ENCODE measurements around the gene UTP11.
"Not testable (repeated sequence)": the region's sequence is repeated elsewhere in the genome, so short reads cannot be mapped to it uniquely, and the experiment has no call there.

The UTP11 gene

GRCh38 chr1:38012363-38013226 is at the start of gene UTP11:
Gene UTP11 (plus strand): TSS chr1:38012734. CDS start chr1:38012803, 69 bp downstream.
- DNase-seq (ENCODE audit: low read depth in 1 of 2, low spot score in 1 of 2), result peak; percentile 69 to 93

- not testable (repeated sequence) for DNase-seq (ENCODE audit: low read depth in 1 of 2, low spot score in 1 of 2)
These were observed 48.4 kb upstream of the UTP11 start for GRCh38 chr1:37964106-37964505.

DNA sequence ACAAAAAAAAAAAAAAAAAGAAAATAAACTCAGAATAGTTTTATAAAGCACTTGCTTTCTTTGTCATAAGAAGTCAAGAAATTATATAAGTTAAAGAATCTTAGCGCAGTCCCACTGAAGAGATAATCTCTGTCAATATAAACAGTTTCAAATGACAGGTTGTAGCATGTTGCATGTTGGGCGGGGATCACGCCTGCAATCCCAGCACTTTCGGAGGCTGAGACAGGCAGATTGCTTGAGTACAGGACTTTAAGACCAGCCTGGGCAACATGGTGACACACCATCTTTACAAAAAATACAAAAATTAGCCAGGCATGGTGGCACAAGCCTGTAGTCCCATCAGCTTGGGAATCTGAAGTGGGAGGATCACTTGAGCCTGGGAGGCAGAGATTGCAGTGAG is 47.2 kb upstream of the UTP11 start:
- DNase-seq (ENCODE audit: low read depth in 1 of 2, low spot score in 1 of 2), result no peak

- DNase-seq (ENCODE audit: low read depth in 1 of 2, low spot score in 1 of 2), result not testable (repeated sequence)
These were observed 38.9 kb upstream of the UTP11 start for GRCh38 chr1:37973684-37974083.

GRCh38 chr1:37974567-37974966 is 38.0 kb upstream of the UTP11 start:
- no peak for DNase-seq (ENCODE audit: low read depth in 1 of 2, low spot score in 1 of 2)

DNA sequence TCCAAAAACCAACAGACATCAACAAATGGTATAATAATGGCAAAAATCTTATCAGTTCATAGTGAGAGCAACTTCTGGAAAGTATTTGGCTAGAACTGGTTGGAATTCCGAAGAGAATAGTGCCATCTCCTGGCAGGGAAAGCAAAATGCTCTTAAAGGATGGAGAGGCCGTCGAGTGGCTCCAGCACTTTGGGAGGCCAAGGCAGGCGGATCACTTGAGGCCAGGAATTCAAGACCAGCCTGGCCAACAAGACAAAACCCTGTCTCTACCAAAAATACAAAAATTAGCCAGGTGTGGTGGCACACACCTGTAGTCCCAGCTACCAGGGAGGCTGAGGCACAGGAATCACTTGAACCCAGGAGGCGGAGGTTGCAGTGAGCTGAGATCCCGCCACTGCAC is 37.5 kb upstream of the UTP11 start:
- DNase-seq (ENCODE audit: low read depth in 1 of 2, low spot score in 1 of 2), result not testable (repeated sequence)

- no peak for DNase-seq (ENCODE audit: low read depth in 1 of 2, low spot score in 1 of 2)
These were observed 34.0 kb upstream of the UTP11 start for GRCh38 chr1:37978541-37978940.

DNA sequence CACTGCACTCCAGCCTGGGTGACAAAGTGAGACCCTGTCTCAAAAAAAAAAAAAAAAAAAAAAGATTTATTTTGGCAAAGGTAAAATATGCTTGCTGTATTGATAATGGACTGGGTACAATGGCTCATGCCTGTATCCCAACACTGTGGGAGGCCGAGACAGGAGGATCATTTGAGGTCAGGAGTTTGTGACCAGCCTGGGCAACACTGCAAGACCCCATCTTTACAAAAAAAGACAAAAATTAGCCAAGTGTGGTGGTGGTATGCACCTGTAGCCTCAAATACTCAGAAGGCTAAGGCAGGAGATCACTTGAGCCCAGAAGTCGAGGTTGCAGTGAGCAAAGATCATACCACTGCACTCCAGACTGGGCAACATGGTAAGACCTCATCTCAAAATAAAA is 29.0 kb upstream of the UTP11 start:
- no peak for DNase-seq (ENCODE audit: low read depth in 1 of 2, low spot score in 1 of 2)

GRCh38 chr1:37987679-37988078 is 24.9 kb upstream of the UTP11 start:
- no peak for DNase-seq (ENCODE audit: low read depth in 1 of 2, low spot score in 1 of 2)

DNA sequence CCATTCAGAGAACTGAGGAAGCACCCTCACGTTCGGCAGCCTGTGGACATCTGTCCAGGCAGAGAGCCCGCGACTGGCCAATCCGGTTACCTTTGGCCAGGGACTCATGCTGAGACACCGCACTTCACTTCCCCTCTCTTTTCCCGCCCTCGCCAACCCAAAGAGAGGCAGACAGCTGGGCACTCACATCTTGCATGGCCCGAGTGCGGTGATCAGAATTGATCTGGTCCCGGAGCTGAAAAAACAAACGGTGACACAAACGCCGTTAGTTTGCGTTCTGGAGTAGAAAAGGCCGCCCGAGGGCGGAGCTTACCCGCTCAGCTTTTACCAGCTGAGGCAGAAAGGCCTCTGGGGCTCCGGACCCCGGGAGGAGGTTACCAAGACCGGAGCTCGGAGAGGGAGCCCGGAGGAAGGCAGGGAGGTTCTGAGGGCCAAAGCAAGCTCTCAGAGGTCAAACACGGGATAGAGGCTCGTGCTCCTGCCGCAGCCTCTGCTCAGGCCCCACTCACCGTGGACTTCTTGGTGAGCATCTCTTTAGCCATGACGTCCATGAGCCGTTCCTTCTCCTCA is 23.1 kb upstream of the UTP11 start:
- peak in 1 of 2 donors; percentile 31 for DNase-seq (ENCODE audit: low read depth in 1 of 2, low spot score in 1 of 2)

- no peak for DNase-seq (ENCODE audit: low read depth in 1 of 2, low spot score in 1 of 2)
These were observed 17.5 kb upstream of the UTP11 start for GRCh38 chr1:37994886-37995566.

DNA sequence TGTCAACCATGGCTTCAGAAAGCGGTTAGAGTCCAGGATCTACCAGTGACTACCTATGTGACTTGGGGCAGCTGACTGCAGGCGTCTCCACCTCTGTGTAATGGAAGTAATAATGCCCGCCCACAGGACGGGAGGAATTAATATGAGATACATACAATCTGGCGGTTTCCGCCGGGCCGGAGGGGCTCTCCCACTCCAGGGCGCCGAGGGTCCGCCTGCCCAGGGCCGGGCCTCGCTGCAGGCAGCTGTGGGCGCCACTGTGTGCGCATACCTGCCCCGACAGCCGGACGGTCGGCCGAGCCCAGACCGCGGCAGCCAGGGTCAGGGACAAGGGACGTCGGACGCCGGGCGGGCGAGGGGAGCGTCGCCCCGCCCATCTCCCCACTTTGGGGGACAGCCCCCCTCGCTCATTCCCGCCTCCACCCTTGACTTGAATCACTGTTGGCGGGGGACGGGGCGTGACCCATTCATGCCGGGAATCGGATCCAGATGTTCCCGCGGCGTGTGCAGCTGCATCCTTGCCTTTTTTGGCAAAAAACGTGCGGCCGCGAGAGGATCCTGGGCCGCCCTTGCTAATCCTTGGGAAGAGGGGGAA is 16.7 kb upstream of the UTP11 start:
- DNase-seq (ENCODE audit: low read depth in 1 of 2, low spot score in 1 of 2), result no peak

DNA sequence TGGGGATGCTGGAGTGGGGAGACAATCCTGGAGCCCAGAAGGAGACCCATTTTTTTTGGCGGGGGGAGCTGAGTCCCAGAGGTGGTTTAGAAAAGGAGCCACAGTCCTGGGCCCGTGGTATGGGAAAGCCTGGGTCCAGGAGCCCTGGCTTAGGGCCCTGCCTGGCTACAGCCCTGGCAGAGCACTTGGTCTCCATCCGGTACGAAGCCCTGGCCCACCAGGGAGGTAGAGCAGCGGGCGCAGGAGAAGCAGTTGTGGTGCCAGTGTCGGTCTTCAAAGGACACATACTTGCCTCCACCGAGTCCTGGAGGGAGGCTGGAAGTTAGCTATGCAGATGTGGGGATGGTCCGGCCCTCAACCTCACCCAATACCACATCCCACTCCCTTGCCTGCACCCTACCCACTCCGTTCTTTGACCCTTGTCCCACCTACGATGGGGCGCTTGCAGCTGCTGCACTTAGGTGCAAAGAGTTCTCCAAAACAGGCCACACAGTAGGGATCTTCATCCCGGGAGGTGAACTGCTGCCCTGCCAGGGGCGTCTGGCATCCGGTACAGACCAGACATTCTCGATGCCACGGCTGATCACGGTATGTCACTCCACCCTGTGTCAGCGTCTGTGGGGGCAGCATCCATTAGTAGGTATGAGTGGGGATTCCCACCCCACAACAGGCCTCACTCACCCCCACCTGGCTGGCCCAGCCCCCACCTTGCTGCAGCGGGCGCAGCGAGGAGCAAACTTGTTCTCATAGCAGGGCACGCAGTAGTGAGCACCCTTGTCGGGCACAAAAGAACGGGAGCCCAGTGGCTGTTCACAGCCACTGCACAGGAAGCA is 15.1 kb upstream of the UTP11 start:
- no peak for DNase-seq (ENCODE audit: low read depth in 1 of 2, low spot score in 1 of 2)

DNA sequence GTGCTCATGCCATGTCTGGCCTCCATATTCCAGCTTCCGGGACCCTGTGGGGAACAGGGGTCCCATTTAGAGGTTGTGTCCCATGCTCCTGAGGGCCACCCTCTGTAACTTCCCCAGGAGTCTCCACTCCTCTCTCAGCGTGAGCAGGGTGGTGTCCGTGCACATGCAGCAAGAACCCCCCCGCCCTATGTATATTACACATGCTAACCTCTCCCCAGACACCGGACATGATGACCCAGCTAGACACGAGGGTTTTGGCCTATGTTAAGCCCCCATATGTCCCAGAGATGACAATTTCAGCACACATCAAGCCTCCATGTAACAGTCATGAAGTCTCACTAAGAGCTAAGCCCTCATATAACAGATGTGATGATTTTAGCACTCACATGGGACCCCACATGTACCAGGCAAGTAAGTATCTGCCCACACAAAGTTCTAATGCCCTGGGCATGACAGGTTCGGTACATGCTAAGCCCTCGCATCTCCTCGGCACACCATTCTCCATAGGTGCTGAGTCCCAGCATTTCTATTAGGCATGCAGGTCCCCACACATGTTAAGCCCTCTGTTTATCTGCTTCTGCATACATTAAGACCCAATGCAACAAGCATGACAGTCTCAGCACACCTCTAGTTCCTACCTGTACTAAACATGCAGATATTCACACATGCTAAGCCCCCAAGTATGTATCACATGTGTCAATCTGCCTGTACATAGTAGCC is 14.3 kb upstream of the UTP11 start:
- DNase-seq (ENCODE audit: low read depth in 1 of 2, low spot score in 1 of 2), result no peak

- DNase-seq (ENCODE audit: low read depth in 1 of 2, low spot score in 1 of 2), result no peak
These were observed 13.6 kb upstream of the UTP11 start for GRCh38 chr1:37998913-37999429.

GRCh38 chr1:37999430-38000232 is 12.9 kb upstream of the UTP11 start:
- no peak for DNase-seq (ENCODE audit: low read depth in 1 of 2, low spot score in 1 of 2)

- no peak for DNase-seq (ENCODE audit: low read depth in 1 of 2, low spot score in 1 of 2)
These were observed 12.4 kb upstream of the UTP11 start for GRCh38 chr1:38000233-38000528.

DNA sequence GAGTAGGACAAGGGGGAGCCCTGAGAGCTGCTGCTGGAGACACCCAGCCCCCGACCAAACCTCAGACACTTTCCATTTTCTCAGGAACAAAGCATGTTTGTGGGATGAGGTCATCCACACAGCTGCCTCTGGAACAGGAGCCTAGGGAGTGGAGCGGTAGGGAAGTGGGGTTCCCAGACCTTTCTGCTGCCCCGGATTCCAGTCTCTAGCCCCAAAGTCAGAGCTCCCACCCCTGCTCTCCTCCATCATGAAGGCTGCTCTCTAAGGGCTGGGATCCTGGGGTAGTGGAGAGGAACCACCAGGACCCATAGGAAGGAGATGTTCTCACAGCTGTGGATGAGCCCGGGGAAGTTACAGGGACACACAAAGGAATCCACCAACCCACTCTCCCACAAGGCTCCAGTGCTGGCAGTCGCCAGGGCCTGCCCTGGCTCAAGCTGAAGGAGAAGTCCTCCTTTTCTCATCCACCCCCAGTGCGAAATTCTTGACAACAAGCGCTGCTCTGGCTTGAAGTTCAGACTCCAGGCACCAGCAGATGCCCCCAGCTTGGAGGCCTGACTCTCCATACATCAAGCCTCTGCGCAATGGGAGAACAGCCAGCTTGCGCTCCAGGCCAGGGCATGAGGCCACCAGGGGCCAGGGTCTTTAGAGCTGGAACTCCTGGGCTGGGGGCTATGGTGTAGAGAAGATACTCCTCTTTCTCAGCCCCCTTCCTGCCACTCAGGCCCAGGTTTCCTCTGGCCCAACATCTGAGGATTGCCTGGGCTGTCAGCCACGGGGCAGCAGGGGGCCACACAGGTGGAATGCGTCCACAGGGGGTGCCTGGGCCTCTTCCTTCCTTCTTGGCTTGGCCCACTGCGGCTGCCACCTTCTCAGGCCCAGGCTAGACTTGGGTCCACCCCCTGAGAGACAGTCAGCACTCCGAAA is 11.7 kb upstream of the UTP11 start:
- DNase-seq (ENCODE audit: low read depth in 1 of 2, low spot score in 1 of 2), result no peak
